ENCODE results near the gene SIRPB2. TPM values are rescaled to one million over a fixed set of nuclear protein-coding genes. Genes with fewer than 3 reads are reported as not detected.

The SIRPB2 gene
- polyA plus RNA-seq, 1 experiment = not detected

DNA sequence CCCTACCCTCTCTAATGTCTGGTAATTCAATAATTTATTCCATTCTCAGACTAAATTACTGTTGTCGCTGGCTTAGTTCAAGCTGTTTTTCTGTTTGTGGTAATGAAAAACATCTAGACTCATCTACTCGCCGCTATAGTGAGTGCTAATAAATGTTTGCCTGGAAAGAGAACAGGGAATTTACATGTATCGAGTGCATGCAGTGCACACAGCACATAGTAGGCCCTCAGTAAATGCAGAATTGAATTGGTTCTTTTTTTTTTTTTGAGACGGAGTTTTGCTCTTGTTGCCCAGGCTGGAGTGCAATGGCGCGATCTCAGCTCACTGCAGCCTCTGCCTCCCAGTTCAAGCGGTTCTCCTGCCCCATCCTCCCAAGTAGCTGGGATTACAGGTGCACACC, 16.9 kb downstream of the SIRPB2 start:
- no peak overlapping the region for H3K27ac ChIP-seq (ENCODE audit: low read depth, low read length)
- no peak overlapping the region for H3K4me3 ChIP-seq (ENCODE audit: low read depth, low read length)
- H3K27me3 ChIP-seq (ENCODE audit: control insufficient read depth, insufficient read depth, low read length) = no peaks in the 10 kb centered on the region
- H3K9me3 ChIP-seq (ENCODE audit: control insufficient read depth, insufficient read depth, low read length) = no peaks in the 10 kb centered on the region
- no peak for DNase-seq (ENCODE audit: low read depth, low spot score)
- POLR2A ChIA-PET = no interaction called here
- CTCF ChIA-PET = interaction anchor here (2.4 kb wide), 1 partner anchor 29 kb away, joined by 22 read pairs; no protein-coding TSS in a partner anchor
- no peak for TF ChIP-seq CTCF (IDR thresholded peaks at IDR 0.05; ENCODE audit: low read depth, low read length)

DNA sequence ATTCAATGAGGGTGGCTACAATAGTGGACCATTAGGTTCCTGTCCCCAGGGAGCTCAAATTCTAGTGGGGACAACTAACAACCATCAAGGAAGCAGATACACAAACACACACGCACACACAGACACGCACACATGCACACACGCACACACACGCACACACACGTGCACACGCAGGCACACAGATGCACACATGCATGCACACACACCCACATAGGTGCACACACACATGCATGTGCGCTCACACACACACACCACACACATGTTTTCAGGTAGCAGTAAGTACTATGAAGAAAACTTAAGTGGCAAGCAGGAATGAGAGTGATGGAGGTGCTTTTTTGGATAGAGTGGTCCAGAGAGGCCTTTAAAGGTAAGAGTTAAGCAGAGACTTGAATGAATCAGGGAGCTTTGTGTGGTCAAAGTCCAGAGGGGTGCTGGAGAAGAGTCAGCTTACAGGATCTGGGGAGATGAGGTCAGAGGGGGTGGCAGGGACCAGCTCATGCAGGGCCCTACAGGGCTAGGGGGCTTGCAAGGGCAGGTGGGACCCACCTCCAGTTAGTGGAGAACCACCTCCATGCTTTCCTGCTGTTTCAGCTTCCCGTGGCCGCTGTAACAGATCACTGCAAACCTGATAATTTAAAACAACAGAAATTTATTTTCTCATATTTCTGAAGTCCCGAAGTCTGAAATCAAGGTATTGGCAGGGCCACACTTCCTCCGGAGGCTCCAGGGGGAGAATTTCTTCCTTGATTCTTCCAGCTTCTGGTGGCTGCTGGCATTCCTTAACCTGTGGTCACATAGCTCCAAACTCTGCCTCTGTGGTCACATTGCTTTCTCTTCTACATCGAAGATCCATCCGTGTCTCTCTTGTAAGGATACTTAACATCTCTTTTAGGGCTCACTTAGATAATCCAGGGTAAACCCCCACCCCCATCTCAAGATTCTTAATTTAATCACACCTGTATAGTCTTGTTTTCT, 17.7 kb downstream of the SIRPB2 start:
- CTCF ChIA-PET = interaction anchor here (2.4 kb wide), 1 partner anchor 29 kb away, joined by 22 read pairs; no protein-coding TSS in a partner anchor
- POLR2A ChIA-PET = no interaction called here

DNA sequence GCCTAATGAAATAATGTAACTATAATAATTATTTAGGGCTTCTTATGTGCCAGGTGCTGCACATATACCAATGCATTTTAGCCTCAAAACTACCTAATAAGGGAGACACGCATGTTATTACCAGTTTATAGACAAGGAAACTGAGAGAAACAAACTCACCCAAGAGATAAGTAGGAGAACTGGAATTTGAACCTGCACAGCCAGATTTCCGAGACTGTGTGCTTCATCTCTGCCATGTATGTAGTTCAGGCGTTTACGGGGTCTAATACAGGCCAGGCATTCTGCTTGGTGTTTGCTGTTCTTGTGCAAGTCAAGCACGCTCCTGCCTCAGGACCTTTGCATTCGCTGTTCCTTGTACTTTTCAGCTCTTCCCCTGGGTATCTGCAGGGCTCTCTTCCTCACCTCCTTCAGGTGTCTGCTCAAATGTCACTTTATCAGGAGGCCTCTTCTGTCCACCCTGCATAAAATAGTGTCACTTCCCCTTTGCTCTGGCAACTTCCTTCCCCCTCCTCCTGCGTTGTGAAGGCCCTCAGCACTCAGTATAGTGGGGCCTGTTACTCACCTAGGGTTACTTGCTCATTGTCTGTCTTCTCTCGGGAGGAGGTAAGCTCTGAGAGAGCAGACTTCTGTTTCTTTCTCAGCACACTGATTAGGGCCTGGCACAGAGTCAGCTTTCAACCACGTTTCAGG, 18.5 kb downstream of the SIRPB2 start:
- TF ChIP-seq CTCF (IDR thresholded peaks at IDR 0.05; ENCODE audit: low read depth, low read length) = no peak
- Histone ChIP-seq H3K27ac (ENCODE audit: low read depth, low read length) (no peak overlapping the region), H3K4me3 (ENCODE audit: low read depth, low read length) (no peak overlapping the region), H3K9me3 (ENCODE audit: control insufficient read depth, insufficient read depth, low read length) (no peaks in the 10 kb centered on the region), H3K27me3 (ENCODE audit: control insufficient read depth, insufficient read depth, low read length) (peaks cover 2% of the 10 kb centered on the region)
- POLR2A ChIA-PET = no interaction called here
- DNase-seq (ENCODE audit: low read depth, low spot score) = no peak
- CTCF ChIA-PET = interaction anchor here (2.4 kb wide), 1 partner anchor 30 kb away, joined by 22 read pairs; no protein-coding TSS in a partner anchor

More for the DNA sequence above, 17.7 kb downstream of the SIRPB2 start:
- Histone ChIP-seq H3K27ac (ENCODE audit: low read depth, low read length) (no peak overlapping the region), H3K4me3 (ENCODE audit: low read depth, low read length) (no peak overlapping the region), H3K9me3 (ENCODE audit: control insufficient read depth, insufficient read depth, low read length) (no peaks in the 10 kb centered on the region), H3K27me3 (ENCODE audit: control insufficient read depth, insufficient read depth, low read length) (no peaks in the 10 kb centered on the region)
- DNase-seq (ENCODE audit: low read depth, low spot score) = no peak
- no peak for TF ChIP-seq CTCF (IDR thresholded peaks at IDR 0.05; ENCODE audit: low read depth, low read length)

- CTCF ChIA-PET = interaction anchor here (0.9 to 1.0 kb wide), 2 partner anchors 32 to 35 kb away, joined by 3 to 6 read pairs; no protein-coding TSS in a partner anchor
Measured at GRCh38 chr20:1471242-1471641, 20.0 kb downstream of the SIRPB2 start.

More at GRCh38 chr20:1471242-1471641, 20.0 kb downstream of the SIRPB2 start:
- Histone ChIP-seq H3K9me3 (ENCODE audit: control insufficient read depth, insufficient read depth, low read length) (no peaks in the 10 kb centered on the region; the same call in 1 of the 2 replicates), H3K27ac (ENCODE audit: low read depth, low read length) (no peak overlapping the region), H3K27me3 (ENCODE audit: control insufficient read depth, insufficient read depth, low read length) (peaks cover 4% of the 10 kb centered on the region), H3K4me3 (ENCODE audit: low read depth, low read length) (no peak overlapping the region)
- POLR2A ChIA-PET = no interaction called here
- no peak for TF ChIP-seq CTCF (IDR thresholded peaks at IDR 0.05; ENCODE audit: low read depth, low read length)
- no peak for DNase-seq (ENCODE audit: low read depth, low spot score)
